ENCODE measurements around the gene DUXA. TPM values are rescaled to one million over a fixed set of nuclear protein-coding genes. Genes with fewer than 3 reads are reported as not detected.

DUXA gene
- total and polyA plus RNA-seq, 9 of the 15 experiments (the other 6 are each of a cell fraction or from before 2014, with no cell fraction given) = not detected

GRCh38 chr19:57118848-57119247, 48.4 kb downstream of the DUXA start:
- no peaks in the 10 kb centered on the region for H3K9me1 ChIP-seq (ENCODE audit: control insufficient read depth, insufficient read depth, low read length)
- H4K20me1 ChIP-seq (replicated peaks; ENCODE audit: control insufficient read depth, insufficient read depth, low read length) = no peaks in the 10 kb centered on the region
- ATAC-seq (no peak), FAIRE-seq (no peak), DNase-seq (ENCODE audit: extremely low read depth in 1 of 4, low spot score in 3 of 4) (no peak)
- H3K4me3 ChIP-seq = no peak overlapping the region
- no peaks in the 10 kb centered on the region for H3K9me3 ChIP-seq (replicated peaks; ENCODE audit: control insufficient read depth, insufficient read depth, low read depth, low read length)
- H3K9ac ChIP-seq (ENCODE audit: insufficient read depth in 1 of 2, low read depth in 2 of 2, low read length in 2 of 2) = no peak overlapping the region
- intact Hi-C loops (cut with micrococcal nuclease) (no loop called here), in situ Hi-C loops (cut with MboI) (no loop called here)
- ChIA-PET POLR2A (no interaction called here), CTCF (ENCODE audit: low intra/inter-chr PET ratio) (no interaction called here)
- 18% methylated on average over 30 of the region's 32 CpGs for WGBS (ENCODE audit: insufficient coverage, low coverage, missing lambda C conversion rate)
- H3K36me3 ChIP-seq (ENCODE audit: control insufficient read depth, insufficient read depth, low read length) = no peaks in the 10 kb centered on the region
- no peak overlapping the region for H2AFZ ChIP-seq (ENCODE audit: low read depth, low read length)
- H3K4me1 ChIP-seq (replicated peaks in 1 of 2; ENCODE audit: control insufficient read depth in 2 of 2, insufficient read depth in 2 of 2, low read length in 2 of 2) = no peaks in the 10 kb centered on the region
- TF ChIP-seq SNRNP70 (optimal IDR thresholded peaks at IDR 0.05; ENCODE audit: low read depth, low read length) (no peak), ADNP (tag; IDR thresholded peaks at IDR 0.05) (no peak), PCBP1 (IDR thresholded peaks at IDR 0.05; ENCODE audit: low read depth, low read length, poor library complexity, severe bottlenecking) (no peak), E2F8 (IDR thresholded peaks at IDR 0.05; ENCODE audit: low read depth, partially characterized antibody) (no peak), JUND (IDR thresholded peaks at IDR 0.05; ENCODE audit: borderline replicate concordance, low read depth, low read length) (no peak), JUND (tag; IDR thresholded peaks at IDR 0.05; ENCODE audit: borderline replicate concordance, low read depth, low read length) (no peak), ARHGAP35 (IDR thresholded peaks at IDR 0.05; ENCODE audit: partially characterized antibody) (no peak), PTRF (tag; IDR thresholded peaks at IDR 0.05) (no peak), SIN3B (IDR thresholded peaks at IDR 0.05; ENCODE audit: low read depth) (no peak), NR2C1 (IDR thresholded peaks at IDR 0.05) (no peak), NR2C1 (tag; IDR thresholded peaks at IDR 0.05) (no peak), MCM5 (IDR thresholded peaks at IDR 0.05; ENCODE audit: low read depth) (no peak), BHLHE40 (IDR thresholded peaks at IDR 0.05; ENCODE audit: low read length) (no peak), GATAD2A (IDR thresholded peaks at IDR 0.05) (no peak), BDP1 (IDR thresholded peaks at IDR 0.05; ENCODE audit: insufficient read depth, insufficient read length) (no peak), GTF2E2 (tag; IDR thresholded peaks at IDR 0.05) (no peak), CREB3L1 (IDR thresholded peaks at IDR 0.05; ENCODE audit: borderline replicate concordance, low read depth) (no peak), ZBTB7A (IDR thresholded peaks at IDR 0.05; ENCODE audit: borderline replicate concordance, control insufficient read depth, low read depth, low read length) (no peak)
- TF ChIP-seq, protein P1, sequence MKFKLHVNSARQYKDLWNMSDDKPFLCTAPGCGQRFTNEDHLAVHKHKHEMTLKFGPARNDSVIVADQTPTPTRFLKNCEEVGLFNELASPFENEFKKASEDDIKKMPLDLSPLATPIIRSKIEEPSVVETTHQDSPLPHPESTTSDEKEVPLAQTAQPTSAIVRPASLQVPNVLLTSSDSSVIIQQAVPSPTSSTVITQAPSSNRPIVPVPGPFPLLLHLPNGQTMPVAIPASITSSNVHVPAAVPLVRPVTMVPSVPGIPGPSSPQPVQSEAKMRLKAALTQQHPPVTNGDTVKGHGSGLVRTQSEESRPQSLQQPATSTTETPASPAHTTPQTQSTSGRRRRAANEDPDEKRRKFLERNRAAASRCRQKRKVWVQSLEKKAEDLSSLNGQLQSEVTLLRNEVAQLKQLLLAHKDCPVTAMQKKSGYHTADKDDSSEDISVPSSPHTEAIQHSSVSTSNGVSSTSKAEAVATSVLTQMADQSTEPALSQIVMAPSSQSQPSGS (CRISPR knock-in tag; IDR thresholded peaks at IDR 0.05) = no peak
- H3K27me3 ChIP-seq (ENCODE audit: control insufficient read depth in 2 of 2, insufficient read depth in 2 of 2, low read length in 2 of 2) = no peaks in the 10 kb centered on the region
- H3K79me2 ChIP-seq (ENCODE audit: control insufficient read depth, insufficient read depth, low read length) = no peaks in the 10 kb centered on the region
- no peak overlapping the region for H3K4me2 ChIP-seq (ENCODE audit: insufficient read depth, low read length)
- BruUV-seq (replicated peaks) = no TSS peak
- no peak overlapping the region for H3K27ac ChIP-seq (ENCODE audit: extremely low read depth, low read depth, low read length)

All from K562 (cell line).